HepG2 (cell line): ENCODE measurements around the gene THOC6.

ENCODE experiments used
- JUN ChIP-seq: sonication (generic); formaldehyde crosslinking; IDR thresholded peaks from 2 replicates; pipeline ENCODE4 v1.4.0; 2020; ENCODE audit warnings: mild to moderate bottlenecking, missing genetic modification reagents
- NFIC ChIP-seq: IDR thresholded peaks from 2 replicates; pipeline ENCODE4 v1.6.1; 2012; ENCODE audit warnings: mild to moderate bottlenecking, low read length, inconsistent platforms
- NR2F1 ChIP-seq, 2 experiments: fragments of 450-650 bp in 1 of 2; formaldehyde crosslinking in 1 of 2; IDR thresholded peaks; 2 replicates each; pipeline versions ENCODE4 v1.5.0 to v1.6.1; 2016 to 2020; ENCODE audit warnings: mild to moderate bottlenecking in 1 of 2, missing compliant biosample characterization in 1 of 2, missing genetic modification reagents in 1 of 2, moderate library complexity in 1 of 2
- POLR2A ChIP-seq, 2 experiments: IDR thresholded peaks; 2 replicates each; pipeline ENCODE4 v1.6.1; 2011; ENCODE audit warnings: low read depth in 2 of 2, low read length in 2 of 2, mild to moderate bottlenecking in 1 of 2, moderate library complexity in 1 of 2; ENCODE audit not compliant: insufficient read depth in 1 of 2
- RAD21 ChIP-seq: fragments of 450-650 bp; formaldehyde crosslinking; IDR thresholded peaks from 2 replicates; pipeline ENCODE4 v1.5.0; 2020; ENCODE audit warnings: mild to moderate bottlenecking
- ZNF354B ChIP-seq: sonication (generic); formaldehyde crosslinking; IDR thresholded peaks from 2 replicates; pipeline ENCODE4 v1.8.0; 2022; ENCODE audit warnings: mild to moderate bottlenecking, missing genetic modification reagents
- TF ChIP-seq, protein P1 (sequence below), 2 experiments: sonication (generic) in 1 of 2; formaldehyde crosslinking in 1 of 2; IDR thresholded peaks; 2 replicates each; pipeline versions ENCODE4 v1.4.0 to v1.6.1; 2018 to 2020; ENCODE audit warnings: missing genetic modification reagents in 2 of 2, borderline replicate concordance in 1 of 2, low read depth in 1 of 2, mild to moderate bottlenecking in 1 of 2, missing biosample characterization in 1 of 2

DNA sequence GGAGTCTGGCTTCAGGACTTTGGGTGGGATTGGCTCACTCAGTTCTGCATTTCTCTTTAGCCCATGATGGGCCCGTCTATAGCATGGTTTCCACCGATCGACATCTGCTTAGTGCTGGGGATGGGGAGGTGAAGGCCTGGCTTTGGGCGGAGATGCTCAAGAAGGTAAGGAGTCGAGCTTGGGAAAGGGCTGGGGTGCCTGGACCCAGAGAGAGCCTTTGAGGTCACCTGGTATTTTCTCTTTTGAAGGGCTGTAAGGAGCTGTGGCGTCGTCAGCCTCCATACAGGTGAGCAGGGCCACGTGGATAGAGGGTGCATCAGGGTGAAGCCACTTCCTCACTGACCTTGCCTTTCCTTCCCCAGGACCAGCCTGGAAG lies 2.2 kb downstream of the THOC6 start:
- TF ChIP-seq, protein P1, sequence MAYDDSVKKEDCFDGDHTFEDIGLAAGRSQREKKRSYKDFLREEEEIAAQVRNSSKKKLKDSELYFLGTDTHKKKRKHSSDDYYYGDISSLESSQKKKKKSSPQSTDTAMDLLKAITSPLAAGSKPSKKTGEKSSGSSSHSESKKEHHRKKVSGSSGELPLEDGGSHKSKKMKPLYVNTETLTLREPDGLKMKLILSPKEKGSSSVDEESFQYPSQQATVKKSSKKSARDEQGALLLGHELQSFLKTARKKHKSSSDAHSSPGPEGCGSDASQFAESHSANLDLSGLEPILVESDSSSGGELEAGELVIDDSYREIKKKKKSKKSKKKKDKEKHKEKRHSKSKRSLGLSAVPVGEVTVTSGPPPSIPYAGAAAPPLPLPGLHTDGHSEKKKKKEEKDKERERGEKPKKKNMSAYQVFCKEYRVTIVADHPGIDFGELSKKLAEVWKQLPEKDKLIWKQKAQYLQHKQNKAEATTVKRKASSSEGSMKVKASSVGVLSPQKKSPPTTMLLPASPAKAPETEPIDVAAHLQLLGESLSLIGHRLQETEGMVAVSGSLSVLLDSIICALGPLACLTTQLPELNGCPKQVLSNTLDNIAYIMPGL (CRISPR knock-in tag; IDR thresholded peaks at IDR 0.05; ENCODE audit: borderline replicate concordance in 1 of 2, low read depth in 1 of 2), result no peak
- TF ChIP-seq NFIC (no peak), POLR2A (IDR thresholded peaks at IDR 0.05; ENCODE audit: insufficient read depth in 1 of 2, low read depth in 2 of 2, low read length in 2 of 2) (no peak), NR2F1 (CRISPR knock-in tag; IDR thresholded peaks at IDR 0.05) (no peak), ZNF354B (no peak), RAD21 (CRISPR knock-in tag) (no peak), JUN (CRISPR knock-in tag) (no peak)
